ENCODE results near the gene FARS2. TPM values are rescaled to one million over a fixed set of nuclear protein-coding genes. Genes with fewer than 3 reads are reported as not detected.

The FARS2 gene
- total RNA-seq, 1 donor from 2014 or later, result 23.3 TPM

DNA sequence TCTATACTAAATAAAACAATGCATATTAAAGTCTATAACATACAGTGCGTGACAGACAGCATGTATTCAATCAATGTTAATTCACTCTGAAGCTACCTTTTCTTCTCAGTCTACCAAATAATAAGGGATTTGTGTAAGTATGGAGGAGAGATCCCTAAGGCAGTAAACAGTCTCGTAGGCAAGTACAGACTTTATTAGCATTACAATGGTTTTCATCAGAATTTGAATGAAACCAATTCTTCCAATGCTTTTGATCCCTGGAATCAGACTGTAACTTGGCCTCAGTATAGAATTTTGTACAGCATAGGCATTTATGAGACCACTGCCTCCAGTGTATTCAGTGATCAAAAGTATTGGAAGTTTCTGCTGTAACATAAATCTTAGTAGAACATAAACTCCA is 20.1 kb upstream of the FARS2 start:
- DNase-seq (ENCODE audit: low read depth, low spot score), result no peak
- Mint-ChIP-seq H3K9me3 (no peaks in the 10 kb centered on the region), H3K27ac (ENCODE audit: unreplicated experiment) (no peak overlapping the region), H3K4me1 (peaks cover 18% of the 10 kb centered on the region), H3K27me3 (ENCODE audit: low read depth) (no peaks in the 10 kb centered on the region), H3K4me3 (no peak overlapping the region), H3K36me3 (ENCODE audit: low read depth) (no peaks in the 10 kb centered on the region)
- TF ChIP-seq, protein P1, sequence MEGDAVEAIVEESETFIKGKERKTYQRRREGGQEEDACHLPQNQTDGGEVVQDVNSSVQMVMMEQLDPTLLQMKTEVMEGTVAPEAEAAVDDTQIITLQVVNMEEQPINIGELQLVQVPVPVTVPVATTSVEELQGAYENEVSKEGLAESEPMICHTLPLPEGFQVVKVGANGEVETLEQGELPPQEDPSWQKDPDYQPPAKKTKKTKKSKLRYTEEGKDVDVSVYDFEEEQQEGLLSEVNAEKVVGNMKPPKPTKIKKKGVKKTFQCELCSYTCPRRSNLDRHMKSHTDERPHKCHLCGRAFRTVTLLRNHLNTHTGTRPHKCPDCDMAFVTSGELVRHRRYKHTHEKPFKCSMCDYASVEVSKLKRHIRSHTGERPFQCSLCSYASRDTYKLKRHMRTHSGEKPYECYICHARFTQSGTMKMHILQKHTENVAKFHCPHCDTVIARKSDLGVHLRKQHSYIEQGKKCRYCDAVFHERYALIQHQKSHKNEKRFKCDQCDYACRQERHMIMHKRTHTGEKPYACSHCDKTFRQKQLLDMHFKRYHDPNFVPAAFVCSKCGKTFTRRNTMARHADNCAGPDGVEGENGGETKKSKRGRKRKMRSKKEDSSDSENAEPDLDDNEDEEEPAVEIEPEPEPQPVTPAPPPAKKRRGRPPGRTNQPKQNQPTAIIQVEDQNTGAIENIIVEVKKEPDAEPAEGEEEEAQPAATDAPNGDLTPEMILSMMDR (conservative IDR thresholded peaks at IDR 0.05), result no peak

DNA sequence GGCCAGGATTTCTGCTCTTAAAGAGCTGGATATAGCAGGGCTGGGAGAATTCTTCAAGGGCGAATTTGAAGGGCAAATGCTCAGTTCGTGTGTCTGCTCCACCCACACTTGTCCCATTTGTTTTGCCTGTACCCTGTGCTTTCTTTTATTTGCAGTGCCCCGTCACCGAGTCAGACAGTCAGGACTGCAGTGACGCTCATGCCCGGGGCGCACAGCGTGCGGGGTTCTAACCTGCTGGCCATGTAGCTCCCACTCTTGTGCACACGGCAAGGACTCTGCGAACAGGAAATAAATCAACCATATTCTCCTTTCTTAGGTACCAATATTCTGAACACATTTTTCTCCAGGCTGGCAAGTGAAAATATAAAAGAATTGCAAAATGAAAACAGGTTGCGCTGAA is 18.2 kb upstream of the FARS2 start:
- Mint-ChIP-seq H3K36me3 (ENCODE audit: low read depth) (no peaks in the 10 kb centered on the region), H3K4me3 (no peak overlapping the region), H3K4me1 (peaks cover 18% of the 10 kb centered on the region), H3K9me3 (no peaks in the 10 kb centered on the region), H3K27me3 (ENCODE audit: low read depth) (no peaks in the 10 kb centered on the region), H3K27ac (ENCODE audit: unreplicated experiment) (no peak overlapping the region)
- TF ChIP-seq, protein P1 (conservative IDR thresholded peaks at IDR 0.05), result no peak
- DNase-seq (ENCODE audit: low read depth, low spot score), result no peak

DNA sequence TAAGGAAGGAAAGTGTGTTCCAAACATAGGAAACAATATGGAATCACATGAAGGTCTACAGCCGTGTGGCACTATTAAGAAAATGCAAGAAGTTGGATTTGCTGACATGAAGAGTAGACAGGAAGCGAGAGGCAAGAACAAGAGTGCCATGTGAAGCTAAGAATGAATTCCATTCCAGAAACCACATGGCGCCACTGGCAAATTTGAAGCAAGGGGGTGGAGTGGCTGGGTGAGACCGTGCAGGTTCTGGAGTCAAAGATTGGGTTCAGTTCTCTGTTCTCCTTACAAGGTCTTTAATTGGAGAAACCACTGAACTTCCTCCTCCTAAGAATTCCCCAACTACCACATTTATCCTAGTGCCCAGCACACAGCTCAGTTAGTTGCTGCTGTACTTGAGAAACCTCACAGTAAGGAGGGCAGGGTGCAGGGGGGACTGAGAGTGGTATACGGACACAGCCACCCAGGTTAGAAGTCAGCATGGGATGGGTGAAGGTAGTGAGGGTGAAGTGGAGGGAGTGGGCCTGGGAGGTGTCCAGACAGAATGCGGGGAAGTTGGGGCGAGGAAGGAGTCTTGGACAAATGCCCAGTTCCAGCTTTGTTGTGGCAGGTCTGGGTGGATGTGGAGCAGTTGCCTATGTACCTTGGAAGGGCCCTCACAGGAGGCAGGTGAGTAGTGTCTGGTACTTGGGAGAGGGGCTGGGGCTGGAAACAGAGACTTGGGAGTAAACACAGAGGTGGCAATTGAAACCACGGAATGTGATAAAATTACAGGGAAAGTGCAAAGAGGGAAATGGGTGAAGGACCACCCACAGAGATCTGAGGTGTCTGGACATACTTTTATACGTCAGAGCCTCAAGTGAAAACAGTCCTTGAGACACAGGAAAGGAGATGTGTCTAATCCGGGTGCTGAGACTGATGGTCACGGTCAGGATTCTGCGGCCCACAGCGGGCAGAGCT is 14.9 kb upstream of the FARS2 start:
- no peak for DNase-seq (ENCODE audit: low read depth, low spot score)
- H3K27ac Mint-ChIP-seq (ENCODE audit: unreplicated experiment), result no peak overlapping the region
- H3K4me1 Mint-ChIP-seq, result peaks cover 3% of the 10 kb centered on the region
- H3K9me3 Mint-ChIP-seq, result peaks cover 5% of the 10 kb centered on the region
- TF ChIP-seq, protein P1 (conservative IDR thresholded peaks at IDR 0.05), result no peak
- no peak overlapping the region for H3K4me3 Mint-ChIP-seq
- H3K27me3 Mint-ChIP-seq (ENCODE audit: low read depth), result no peaks in the 10 kb centered on the region
- peaks cover 6% of the 10 kb centered on the region for H3K36me3 Mint-ChIP-seq (ENCODE audit: low read depth)

DNA sequence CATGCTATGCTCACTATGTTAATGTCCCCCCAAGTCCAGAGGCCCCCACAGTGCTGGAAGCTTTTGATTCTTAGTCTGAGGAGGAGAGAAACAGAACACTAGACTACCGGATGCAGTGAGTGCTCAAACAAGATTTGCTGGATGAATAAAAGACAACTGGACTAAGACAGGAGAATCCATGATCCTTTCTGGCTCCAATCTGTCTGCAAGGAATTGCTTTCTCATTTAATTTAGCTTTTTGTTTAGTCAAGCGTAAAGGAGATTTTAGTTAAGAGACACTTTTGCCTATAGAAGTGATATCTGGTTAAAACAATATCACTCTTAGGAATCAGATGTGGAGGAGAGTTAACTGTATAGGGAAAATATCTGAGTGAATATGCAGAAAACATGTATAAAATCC is 14.1 kb upstream of the FARS2 start:
- no peak for DNase-seq (ENCODE audit: low read depth, low spot score)
- Mint-ChIP-seq H3K36me3 (ENCODE audit: low read depth) (peaks cover 9% of the 10 kb centered on the region), H3K4me3 (no peak overlapping the region), H3K4me1 (no peaks in the 10 kb centered on the region), H3K27me3 (ENCODE audit: low read depth) (no peaks in the 10 kb centered on the region), H3K9me3 (peaks cover 5% of the 10 kb centered on the region), H3K27ac (ENCODE audit: unreplicated experiment) (no peak overlapping the region)
- TF ChIP-seq, protein P1 (conservative IDR thresholded peaks at IDR 0.05), result no peak

DNA sequence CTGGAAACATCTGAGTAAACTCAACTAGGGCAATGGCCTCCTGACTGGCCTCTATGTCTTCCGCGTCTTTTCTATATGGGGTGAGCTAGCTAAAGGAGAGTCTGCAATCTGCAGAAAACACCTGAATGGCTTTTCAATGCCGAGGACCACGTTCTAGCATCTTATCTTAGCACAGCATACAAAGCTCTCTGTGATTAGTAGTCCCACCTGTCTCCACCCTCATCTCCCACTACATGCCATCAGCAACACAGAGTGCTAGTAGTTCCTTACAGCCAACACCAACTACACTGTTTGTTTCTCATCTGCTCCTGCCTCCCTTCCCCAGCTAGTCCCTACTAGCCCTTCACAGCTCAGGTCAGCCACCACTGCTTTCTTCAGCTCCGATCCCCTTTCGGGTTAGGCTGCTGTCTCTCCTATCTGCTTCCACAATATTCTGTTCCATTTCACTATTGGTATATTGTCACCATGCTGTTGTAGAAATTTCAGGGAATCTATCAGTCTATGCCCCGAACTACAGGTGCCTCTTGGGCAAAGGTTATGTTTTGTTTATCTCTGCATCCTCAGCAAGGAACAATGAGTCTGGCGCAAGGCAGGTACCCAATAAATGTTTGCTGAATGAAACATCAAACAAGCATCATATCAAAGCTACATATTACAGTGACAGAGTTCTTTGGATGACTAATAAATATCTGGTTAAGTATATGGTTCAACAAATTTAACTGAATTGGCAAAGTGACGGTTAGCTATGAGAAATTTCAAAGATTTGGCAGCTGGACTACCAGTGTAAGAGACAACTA is 12.8 kb upstream of the FARS2 start:
- no peaks in the 10 kb centered on the region for H3K27me3 Mint-ChIP-seq (ENCODE audit: low read depth)
- H3K4me3 Mint-ChIP-seq, result no peak overlapping the region
- H3K36me3 Mint-ChIP-seq (ENCODE audit: low read depth), result peaks cover 13% of the 10 kb centered on the region
- TF ChIP-seq, protein P1 (conservative IDR thresholded peaks at IDR 0.05), result no peak
- no peak for DNase-seq (ENCODE audit: low read depth, low spot score)
- H3K4me1 Mint-ChIP-seq, result no peaks in the 10 kb centered on the region
- H3K9me3 Mint-ChIP-seq, result peaks cover 5% of the 10 kb centered on the region
- H3K27ac Mint-ChIP-seq (ENCODE audit: unreplicated experiment), result no peak overlapping the region

Measured in neural crest cell (in vitro differentiated cells).